ENCODE data around the gene ZNF586.
"Not testable (repeated sequence)": the region's sequence is repeated elsewhere in the genome, so short reads cannot be mapped to it uniquely, and the experiment has no call there.

Gene ZNF586

GRCh38 chr19:57769345-57770131 is at the start of gene ZNF586:
Gene ZNF586, plus strand, starts transcription at chr19:57769676. Its CDS starts 167 bp downstream, at chr19:57769843.
- peak; percentile 72 to 74 for DNase-seq (ENCODE audit: low read depth in 2 of 2)

- no peak for DNase-seq (ENCODE audit: low read depth in 2 of 2)
These were observed 49.5 kb upstream of the ZNF586 start for GRCh38 chr19:57719901-57720519.

GRCh38 chr19:57720878-57721277 is 48.6 kb upstream of the ZNF586 start:
- DNase-seq (ENCODE audit: low read depth in 2 of 2), result no peak

GRCh38 chr19:57738320-57738719 is 31.2 kb upstream of the ZNF586 start:
- DNase-seq (ENCODE audit: low read depth in 2 of 2), result peak in 1 of 2 experiments; percentile 25

GRCh38 chr19:57738770-57739169 is 30.7 kb upstream of the ZNF586 start:
- DNase-seq (ENCODE audit: low read depth in 2 of 2), result not testable (repeated sequence)

GRCh38 chr19:57746580-57747471 is 22.6 kb upstream of the ZNF586 start, which contains the start of gene ZNF776:
Gene ZNF776, plus strand, starts transcription at chr19:57746815. Its CDS starts 244 bp downstream, at chr19:57747059.
- peak; percentile 65 to 66 for DNase-seq (ENCODE audit: low read depth in 2 of 2)

GRCh38 chr19:57747472-57747807 is 22.0 kb upstream of the ZNF586 start:
- no peak for DNase-seq (ENCODE audit: low read depth in 2 of 2)

GRCh38 chr19:57748029-57748428 is 21.4 kb upstream of the ZNF586 start:
- no peak for DNase-seq (ENCODE audit: low read depth in 2 of 2)

- no peak for DNase-seq (ENCODE audit: low read depth in 2 of 2)
These were observed 15.3 kb upstream of the ZNF586 start for GRCh38 chr19:57754091-57754673.

GRCh38 chr19:57755031-57755430 is 14.4 kb upstream of the ZNF586 start:
- DNase-seq (ENCODE audit: low read depth in 2 of 2), result no peak

GRCh38 chr19:57757941-57758340 is 11.5 kb upstream of the ZNF586 start:
- no peak for DNase-seq (ENCODE audit: low read depth in 2 of 2)

GRCh38 chr19:57759096-57759495 is 10.4 kb upstream of the ZNF586 start:
- no peak for DNase-seq (ENCODE audit: low read depth in 2 of 2)

- no peak for DNase-seq (ENCODE audit: low read depth in 2 of 2)
These were observed 1.9 kb downstream of the ZNF586 start for GRCh38 chr19:57771417-57771816.

- DNase-seq (ENCODE audit: low read depth in 2 of 2), result no peak
These were observed 4.0 kb downstream of the ZNF586 start for GRCh38 chr19:57773488-57773887.

- no peak for DNase-seq (ENCODE audit: low read depth in 2 of 2)
These were observed 7.4 kb downstream of the ZNF586 start for GRCh38 chr19:57776764-57777296.

- no peak for DNase-seq (ENCODE audit: low read depth in 2 of 2)
These were observed 8.9 kb downstream of the ZNF586 start for GRCh38 chr19:57778336-57778735.

GRCh38 chr19:57779220-57779845 is 9.9 kb downstream of the ZNF586 start:
- no peak for DNase-seq (ENCODE audit: low read depth in 2 of 2)

GRCh38 chr19:57786286-57786685 is 16.8 kb downstream of the ZNF586 start:
- no peak for DNase-seq (ENCODE audit: low read depth in 2 of 2)

GRCh38 chr19:57786906-57787305 is 17.4 kb downstream of the ZNF586 start:
- no peak for DNase-seq (ENCODE audit: low read depth in 2 of 2)

- DNase-seq (ENCODE audit: low read depth in 2 of 2), result no peak
These were observed 18.7 kb downstream of the ZNF586 start for GRCh38 chr19:57788114-57788692.

- DNase-seq (ENCODE audit: low read depth in 2 of 2), result no peak
These were observed 19.8 kb downstream of the ZNF586 start for GRCh38 chr19:57789288-57789687.
